Subcutaneous adipose tissue (tissue), 4 donors: ENCODE results near the gene GRK1. TPM values are rescaled to one million over a fixed set of nuclear protein-coding genes. Genes with fewer than 3 reads are reported as not detected.

ENCODE experiments used
- total RNA-seq, 4 donors: library from RNA; depleted of rRNA; stranded (reverse); fragments of >200 nt; gene quantifications; one replicate each; pipeline ENCODE4 v1.1.0, GENCODE V29; 2016
- TF ChIP-seq, protein P1 (sequence below): fragments of 450-650 bp; IDR thresholded peaks from one replicate; pipeline ENCODE4 v1.5.1; 2016; ENCODE audit warnings: low read depth, mild to moderate bottlenecking, control low read depth, antibody characterized with exemption, moderate library complexity

The GRK1 gene
- total RNA-seq, 4 donors from 2014 or later = not detected

GRCh38 chr13:113762538-113762937 lies 95.5 kb downstream of the GRK1 start:
- TF ChIP-seq, protein P1, sequence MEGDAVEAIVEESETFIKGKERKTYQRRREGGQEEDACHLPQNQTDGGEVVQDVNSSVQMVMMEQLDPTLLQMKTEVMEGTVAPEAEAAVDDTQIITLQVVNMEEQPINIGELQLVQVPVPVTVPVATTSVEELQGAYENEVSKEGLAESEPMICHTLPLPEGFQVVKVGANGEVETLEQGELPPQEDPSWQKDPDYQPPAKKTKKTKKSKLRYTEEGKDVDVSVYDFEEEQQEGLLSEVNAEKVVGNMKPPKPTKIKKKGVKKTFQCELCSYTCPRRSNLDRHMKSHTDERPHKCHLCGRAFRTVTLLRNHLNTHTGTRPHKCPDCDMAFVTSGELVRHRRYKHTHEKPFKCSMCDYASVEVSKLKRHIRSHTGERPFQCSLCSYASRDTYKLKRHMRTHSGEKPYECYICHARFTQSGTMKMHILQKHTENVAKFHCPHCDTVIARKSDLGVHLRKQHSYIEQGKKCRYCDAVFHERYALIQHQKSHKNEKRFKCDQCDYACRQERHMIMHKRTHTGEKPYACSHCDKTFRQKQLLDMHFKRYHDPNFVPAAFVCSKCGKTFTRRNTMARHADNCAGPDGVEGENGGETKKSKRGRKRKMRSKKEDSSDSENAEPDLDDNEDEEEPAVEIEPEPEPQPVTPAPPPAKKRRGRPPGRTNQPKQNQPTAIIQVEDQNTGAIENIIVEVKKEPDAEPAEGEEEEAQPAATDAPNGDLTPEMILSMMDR = no peak

GRCh38 chr13:113763254-113763653 lies 96.2 kb downstream of the GRK1 start:
- TF ChIP-seq, protein P1 = no peak

GRCh38 chr13:113763961-113764792 lies 97.2 kb downstream of the GRK1 start:
- TF ChIP-seq, protein P1 = no peak

DNA sequence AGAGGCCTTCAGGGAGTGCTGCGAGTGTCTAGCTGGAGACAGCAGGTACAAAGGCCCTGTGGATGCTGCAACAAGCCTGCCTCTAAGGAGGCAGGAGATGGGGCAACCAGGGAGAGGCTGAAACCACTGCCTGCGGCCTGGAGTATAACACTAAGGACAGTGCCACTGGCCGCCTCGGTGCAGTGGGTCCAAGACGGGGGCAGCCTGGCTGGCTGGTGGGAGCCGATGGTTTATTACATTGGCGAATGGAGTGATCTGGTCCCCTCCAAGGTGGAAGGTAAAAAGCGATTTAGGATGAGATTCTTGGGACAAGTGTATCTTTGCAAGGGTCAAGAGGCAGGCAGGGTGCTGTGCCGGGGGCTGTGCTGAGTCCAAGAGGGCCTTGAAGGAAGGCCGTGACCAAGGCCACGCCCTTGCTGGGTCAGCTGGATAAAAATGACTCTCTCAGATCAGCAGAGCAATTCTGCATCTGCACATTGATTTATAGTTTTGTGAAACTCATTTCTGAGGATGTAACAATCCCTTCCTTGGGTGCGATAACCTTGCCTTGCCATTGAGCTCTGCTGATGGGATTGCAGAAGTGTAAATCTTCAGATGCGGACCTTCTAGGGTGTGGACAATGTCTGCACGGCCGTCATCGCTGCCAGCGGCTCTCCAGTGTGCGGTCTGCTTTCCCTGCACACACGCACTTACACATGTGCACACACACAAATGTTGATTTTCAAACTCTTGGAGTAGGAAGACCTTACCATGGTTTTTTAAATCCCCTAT lies 98.0 kb downstream of the GRK1 start:
- TF ChIP-seq, protein P1 = no peak

DNA sequence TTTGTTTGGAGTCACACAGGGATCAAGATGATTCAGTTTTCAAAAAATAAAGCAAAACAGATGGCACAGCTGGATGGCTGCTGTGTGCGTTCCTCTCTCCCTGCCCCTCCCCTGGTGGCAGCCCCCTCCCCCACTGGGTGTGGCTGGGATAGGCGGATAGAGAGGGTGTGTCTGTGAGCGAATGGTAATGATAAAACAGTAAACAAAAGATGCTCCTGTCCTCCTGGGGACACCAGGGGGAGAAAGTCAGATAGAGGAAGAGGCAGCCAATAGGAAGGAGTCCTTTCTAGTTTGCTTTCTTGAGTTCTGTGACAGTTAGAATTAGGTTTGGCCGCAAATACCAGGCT lies 98.5 kb downstream of the GRK1 start:
- TF ChIP-seq, protein P1 = no peak

DNA sequence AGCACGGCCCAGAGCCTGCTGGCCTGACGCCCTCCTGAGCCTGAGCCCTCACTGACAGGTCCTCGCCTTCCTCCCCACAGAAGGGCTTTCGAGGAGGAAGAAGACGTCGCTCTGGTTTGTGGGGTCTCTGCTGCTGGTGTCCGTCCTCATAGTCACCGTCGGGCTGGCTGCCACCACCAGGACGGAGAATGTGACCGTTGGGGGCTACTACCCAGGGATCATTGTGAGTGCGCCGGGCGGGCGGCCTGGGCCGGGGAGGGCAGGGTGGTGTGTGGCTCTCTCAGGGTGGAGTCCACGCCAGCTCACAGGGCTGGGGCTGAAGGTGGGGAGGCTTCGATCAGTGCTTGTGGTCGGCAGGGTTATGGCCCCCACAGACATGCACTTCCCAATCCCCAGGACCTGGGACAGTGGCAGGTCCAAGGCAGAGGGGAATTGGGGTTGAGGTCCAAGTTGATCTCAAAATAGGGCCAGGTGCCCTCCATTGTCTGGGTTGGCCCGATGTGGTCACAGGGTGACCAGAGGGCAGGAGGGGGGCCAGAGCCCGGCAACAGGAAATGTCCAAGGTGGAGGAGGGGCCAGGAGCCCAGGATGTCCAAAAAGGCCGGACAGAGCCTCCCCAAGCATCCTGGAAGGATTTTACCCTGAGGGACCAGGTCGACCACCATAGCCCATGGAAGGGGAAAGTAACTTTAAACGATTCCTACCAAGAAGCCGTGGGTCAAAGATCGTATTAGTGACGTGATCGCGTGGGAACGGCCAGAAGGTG lies 99.2 kb downstream of the GRK1 start:
- TF ChIP-seq, protein P1 = no peak

- TF ChIP-seq, protein P1 = no peak
Measured at GRCh38 chr13:113767366-113767765, 100.3 kb downstream of the GRK1 start.
